DND-41 (cell line): ENCODE data around the gene TAP2.

Source experiments
- EZH2 ChIP-seq: IDR thresholded peaks from 3 replicates; pipeline ENCODE4 v1.6.1; 2012; ENCODE audit warnings: borderline replicate concordance, low read depth, mild to moderate bottlenecking, moderate library complexity, low read length, inconsistent platforms; ENCODE audit not compliant: severe bottlenecking
- TF ChIP-seq, protein P1 (sequence below): IDR thresholded peaks from 2 replicates; pipeline ENCODE4 v1.5.1; 2012; ENCODE audit warnings: borderline replicate concordance, low read length, moderate library complexity, mild to moderate bottlenecking; ENCODE audit not compliant: poor library complexity, severe bottlenecking; ENCODE audit errors: extremely low read depth

DNA sequence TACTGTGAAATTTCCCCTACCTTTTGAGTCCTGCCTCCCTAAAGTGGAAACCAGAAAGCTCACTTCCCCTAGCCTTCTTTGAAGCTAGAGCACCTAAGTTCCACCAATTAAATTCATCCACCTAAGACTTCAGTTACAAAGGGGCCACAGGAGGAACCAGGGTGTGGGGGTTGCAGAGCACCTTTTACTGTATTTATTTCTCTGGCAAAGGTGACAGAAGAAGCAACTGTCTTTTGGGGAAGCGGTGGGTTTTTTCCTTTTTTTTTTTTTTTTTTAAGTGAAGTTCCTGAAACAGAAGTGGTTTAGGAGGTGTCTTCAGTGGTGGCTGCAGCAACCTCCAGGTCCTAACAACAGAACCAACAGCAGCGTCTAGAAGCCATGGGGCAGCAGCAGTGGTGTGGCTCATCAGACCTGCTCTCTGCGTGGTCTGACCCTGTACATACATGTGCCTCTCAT lies 28.5 kb upstream of the TAP2 start:
- TF ChIP-seq, protein P1, sequence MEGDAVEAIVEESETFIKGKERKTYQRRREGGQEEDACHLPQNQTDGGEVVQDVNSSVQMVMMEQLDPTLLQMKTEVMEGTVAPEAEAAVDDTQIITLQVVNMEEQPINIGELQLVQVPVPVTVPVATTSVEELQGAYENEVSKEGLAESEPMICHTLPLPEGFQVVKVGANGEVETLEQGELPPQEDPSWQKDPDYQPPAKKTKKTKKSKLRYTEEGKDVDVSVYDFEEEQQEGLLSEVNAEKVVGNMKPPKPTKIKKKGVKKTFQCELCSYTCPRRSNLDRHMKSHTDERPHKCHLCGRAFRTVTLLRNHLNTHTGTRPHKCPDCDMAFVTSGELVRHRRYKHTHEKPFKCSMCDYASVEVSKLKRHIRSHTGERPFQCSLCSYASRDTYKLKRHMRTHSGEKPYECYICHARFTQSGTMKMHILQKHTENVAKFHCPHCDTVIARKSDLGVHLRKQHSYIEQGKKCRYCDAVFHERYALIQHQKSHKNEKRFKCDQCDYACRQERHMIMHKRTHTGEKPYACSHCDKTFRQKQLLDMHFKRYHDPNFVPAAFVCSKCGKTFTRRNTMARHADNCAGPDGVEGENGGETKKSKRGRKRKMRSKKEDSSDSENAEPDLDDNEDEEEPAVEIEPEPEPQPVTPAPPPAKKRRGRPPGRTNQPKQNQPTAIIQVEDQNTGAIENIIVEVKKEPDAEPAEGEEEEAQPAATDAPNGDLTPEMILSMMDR = no peak
- TF ChIP-seq EZH2 = no peak
